Activated naive CD8-positive, alpha-beta T cell treated with anti-CD3 and anti-CD28 coated beads for 36 hours (primary cell): ENCODE results near the gene CEBPB. TPM values are rescaled to one million over a fixed set of nuclear protein-coding genes. Genes with fewer than 3 reads are reported as not detected.

Experiments used
- DNase-seq: peaks from one replicate; pipeline ENCODE4 v3.0.0; 2021
- H3K27ac Mint-ChIP-seq: one replicate; pipeline ENCODE4 v1.8.0; 2022; ENCODE audit warnings: mild to moderate bottlenecking, moderate library complexity, mixed read lengths
- H3K27me3 Mint-ChIP-seq: one replicate; pipeline ENCODE4 v1.8.0; 2022; ENCODE audit warnings: mild to moderate bottlenecking, mixed read lengths
- H3K36me3 Mint-ChIP-seq: one replicate; pipeline ENCODE4 v1.8.0; 2021; ENCODE audit warnings: mild to moderate bottlenecking, mixed read lengths
- H3K4me1 Mint-ChIP-seq: one replicate; pipeline ENCODE4 v1.8.0; 2021; ENCODE audit warnings: mixed read lengths
- H3K4me3 Mint-ChIP-seq: one replicate; pipeline ENCODE4 v1.8.0; 2022; ENCODE audit warnings: mild to moderate bottlenecking, moderate library complexity, mixed read lengths
- H3K9me3 Mint-ChIP-seq: one replicate; pipeline ENCODE4 v1.8.0; 2022; ENCODE audit warnings: mixed read lengths
- total RNA-seq, 2 experiments: library from RNA; stranded (reverse); gene quantifications; one replicate each; pipeline ENCODE4 v1.2.3, GENCODE V29; 2021

The CEBPB gene
- total RNA-seq, 2 experiments from 2014 or later, result 36.4 to 37.7 TPM

DNA sequence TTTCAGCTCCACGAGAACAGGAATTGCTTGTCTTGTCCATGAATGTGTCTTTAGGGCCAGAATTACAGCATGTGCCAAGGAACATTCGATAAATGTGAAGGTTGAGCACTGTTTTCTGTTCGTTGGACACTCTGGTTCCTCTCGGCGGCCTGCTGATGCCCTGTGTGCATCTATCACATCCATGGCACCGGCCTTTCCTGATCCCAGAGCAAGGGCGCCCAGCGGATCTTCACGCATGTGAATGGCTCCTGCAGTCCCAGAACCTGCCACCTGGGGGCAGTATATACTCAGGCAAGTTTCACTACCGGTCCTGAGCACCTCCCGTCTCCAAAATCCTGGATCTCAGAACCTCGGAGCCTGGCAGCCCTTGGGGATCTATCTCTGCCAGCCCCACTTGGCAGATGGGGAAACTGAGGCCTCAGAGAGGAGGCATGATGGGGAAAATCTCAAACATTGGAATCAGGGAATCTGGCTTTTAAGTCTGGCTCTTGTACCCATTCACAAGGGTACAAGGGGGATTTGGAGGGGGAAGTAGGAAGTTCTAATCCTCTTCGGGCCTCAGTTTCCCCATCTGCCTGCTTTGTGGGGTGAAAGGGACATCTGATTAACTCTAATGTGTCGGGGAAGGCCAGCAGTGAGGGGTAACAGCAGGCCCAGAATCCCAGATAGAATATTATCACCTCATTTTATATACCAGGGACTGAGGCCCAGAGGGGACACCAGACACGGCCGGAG, 4.3 kb upstream of the CEBPB start:
- Mint-ChIP-seq H3K36me3 (no peaks in the 10 kb centered on the region), H3K4me1 (peaks cover 4% of the 10 kb centered on the region), H3K27me3 (peaks cover 20% of the 10 kb centered on the region), H3K27ac (no peak overlapping the region), H3K4me3 (no peak overlapping the region), H3K9me3 (no peaks in the 10 kb centered on the region)
- DNase-seq, result peak; percentile 77

DNA sequence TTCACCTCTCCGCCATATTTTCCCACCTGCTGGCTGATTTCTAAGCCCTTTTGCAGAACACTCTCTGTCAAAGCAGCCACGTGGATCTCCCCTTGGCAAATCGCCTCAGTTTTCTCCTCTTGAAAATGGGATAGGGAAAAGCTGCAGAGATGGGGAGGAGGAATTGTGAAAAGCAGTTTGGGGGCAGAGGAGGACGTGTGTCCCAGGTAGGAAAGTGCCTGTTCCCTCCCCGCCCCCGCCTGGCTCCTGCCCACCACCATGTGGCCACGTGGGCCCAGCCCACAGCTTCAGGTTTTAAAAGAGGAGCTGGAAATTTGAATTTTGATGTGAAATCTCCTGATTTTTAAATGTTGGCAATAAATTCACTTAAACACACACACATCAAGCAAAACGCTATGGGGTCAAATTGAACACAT, 3.6 kb upstream of the CEBPB start:
- DNase-seq, result no peak
- H3K9me3 Mint-ChIP-seq, result no peaks in the 10 kb centered on the region
- no peak overlapping the region for H3K27ac Mint-ChIP-seq
- peaks cover 20% of the 10 kb centered on the region for H3K27me3 Mint-ChIP-seq
- H3K4me1 Mint-ChIP-seq, result peaks cover 4% of the 10 kb centered on the region
- no peak overlapping the region for H3K4me3 Mint-ChIP-seq
- H3K36me3 Mint-ChIP-seq, result no peaks in the 10 kb centered on the region

DNA sequence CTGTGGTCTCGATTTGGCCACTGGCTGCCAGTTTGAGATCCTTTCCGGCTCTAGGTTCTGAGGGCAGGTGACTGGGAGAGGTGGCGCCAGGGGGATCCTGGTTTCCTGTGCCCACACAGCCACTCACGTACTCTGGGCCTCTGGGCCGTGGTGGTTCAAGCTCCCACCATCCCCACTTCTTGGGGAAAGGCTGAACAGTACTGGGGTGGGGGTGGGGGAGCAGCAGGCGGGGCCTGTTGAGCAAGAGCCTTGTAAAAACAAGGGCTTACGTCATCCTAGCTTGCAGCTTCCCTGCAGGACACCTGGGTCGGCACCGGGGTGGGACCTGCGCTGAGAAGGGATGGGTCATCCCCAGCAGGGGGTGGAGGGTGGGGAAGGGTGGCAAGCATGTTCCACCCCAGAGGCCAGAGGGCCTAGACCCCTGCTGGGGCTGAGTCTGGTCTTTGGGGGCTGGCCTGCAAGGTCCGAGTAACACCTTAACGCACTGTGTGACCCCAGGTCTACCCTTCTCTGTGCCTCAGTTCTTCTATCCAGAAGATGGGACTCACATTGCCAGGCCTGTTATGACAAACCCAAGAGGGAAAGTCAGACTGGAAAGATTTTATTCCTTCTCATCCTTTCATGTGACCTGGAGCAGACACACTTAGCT, 3.1 kb upstream of the CEBPB start:
- Mint-ChIP-seq H3K27me3 (peaks cover 20% of the 10 kb centered on the region), H3K4me3 (no peak overlapping the region), H3K9me3 (no peaks in the 10 kb centered on the region), H3K4me1 (peaks cover 4% of the 10 kb centered on the region), H3K27ac (no peak overlapping the region), H3K36me3 (peaks cover 4% of the 10 kb centered on the region)
- no peak for DNase-seq

DNA sequence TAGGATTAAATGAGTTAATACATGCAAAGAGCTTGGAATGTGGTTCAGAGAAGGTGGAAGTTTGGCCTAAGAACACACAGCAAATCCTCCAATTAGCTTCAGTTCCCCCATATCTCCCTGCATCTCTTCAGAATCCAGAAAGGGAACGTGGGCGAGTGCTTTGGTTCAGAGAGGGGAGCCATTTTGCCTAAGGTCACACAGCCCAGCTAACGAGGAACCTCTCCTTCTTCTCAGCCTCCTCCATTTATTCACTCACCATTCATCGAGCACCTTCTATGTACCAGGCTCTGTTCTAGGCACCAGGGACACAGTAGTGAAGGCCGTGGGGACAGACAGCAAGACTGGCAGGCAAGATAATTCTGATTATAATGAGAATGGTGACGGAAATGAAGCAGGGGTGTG, 2.3 kb upstream of the CEBPB start:
- Mint-ChIP-seq H3K27me3 (peaks cover 20% of the 10 kb centered on the region), H3K9me3 (no peaks in the 10 kb centered on the region), H3K36me3 (peaks cover 12% of the 10 kb centered on the region), H3K4me3 (no peak overlapping the region), H3K4me1 (peaks cover 8% of the 10 kb centered on the region), H3K27ac (no peak overlapping the region)
- DNase-seq, result no peak

DNA sequence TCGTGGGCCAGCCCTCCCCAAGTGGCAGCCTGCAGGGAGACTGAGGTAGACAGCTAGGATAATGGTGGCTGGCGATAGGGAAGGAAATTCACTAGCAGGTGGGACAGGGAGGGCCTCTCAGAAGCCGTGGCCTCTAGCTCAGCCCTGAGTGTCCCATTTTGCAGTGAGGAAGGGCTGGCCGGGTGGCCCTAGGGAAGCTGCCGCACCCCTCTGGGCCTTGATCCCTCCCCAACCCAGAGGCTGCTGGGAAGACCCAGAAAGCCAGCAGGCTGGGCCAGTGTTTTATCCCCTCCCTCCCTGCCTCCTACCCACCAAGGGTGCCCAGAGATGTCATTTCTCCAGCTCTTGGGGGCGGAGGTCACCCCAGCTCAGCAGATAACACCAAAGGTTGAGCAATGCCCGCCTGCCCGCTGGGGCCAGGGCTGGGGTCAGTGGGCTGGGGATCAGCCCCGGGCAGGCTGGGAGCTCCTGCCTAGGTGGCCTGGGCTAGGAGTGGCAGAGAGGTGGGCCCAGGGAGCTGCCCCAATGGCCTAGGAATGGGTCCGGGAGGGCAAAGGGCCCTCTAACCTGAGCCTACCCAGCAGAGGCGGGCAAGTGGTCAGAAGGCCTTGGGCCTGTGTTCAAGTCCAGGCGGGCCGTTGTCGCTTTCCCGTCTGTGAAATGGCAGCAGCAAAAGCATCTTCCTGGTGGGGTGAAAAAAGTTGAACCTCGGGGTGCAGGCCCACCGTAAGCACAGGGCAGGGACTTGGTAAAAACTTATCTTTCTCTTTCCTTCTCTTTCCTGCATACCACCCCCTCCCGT, 1.6 kb upstream of the CEBPB start:
- Mint-ChIP-seq H3K27ac (peak overlapping the region; percentile 59), H3K36me3 (peaks cover 18% of the 10 kb centered on the region)

DNA sequence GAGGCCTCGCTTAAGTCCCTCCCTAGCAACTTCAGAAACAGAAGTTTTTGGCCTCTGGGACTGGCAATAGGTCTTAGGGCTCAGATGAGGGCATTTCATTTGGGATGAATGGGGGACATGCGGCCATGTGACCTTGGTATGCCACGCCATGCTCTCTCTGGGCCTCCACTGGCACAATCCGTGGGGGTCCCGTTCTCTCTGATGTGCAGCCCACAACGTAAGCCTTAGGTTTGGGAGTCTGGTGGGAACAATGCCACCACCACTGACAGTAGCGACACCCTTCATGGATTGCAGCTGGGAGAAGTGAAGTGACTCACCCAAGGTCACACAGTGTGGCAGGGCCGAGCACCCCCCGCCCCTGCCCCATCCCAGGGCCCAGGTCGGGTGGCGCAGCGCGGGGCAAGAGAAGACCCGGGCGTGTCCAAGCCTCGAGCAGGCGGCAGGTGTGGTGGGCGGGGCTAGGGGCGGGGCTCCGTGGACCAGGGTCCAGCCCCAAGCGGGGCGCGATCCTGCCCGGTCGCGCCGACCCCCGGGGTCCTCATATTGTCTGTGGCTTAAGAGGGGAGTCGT, 864 bp upstream of the CEBPB start:
- H3K4me3 Mint-ChIP-seq, result peak overlapping the region; percentile 22
- H3K9me3 Mint-ChIP-seq, result no peaks in the 10 kb centered on the region
- H3K4me1 Mint-ChIP-seq, result peaks cover 22% of the 10 kb centered on the region
- DNase-seq, result no peak
- H3K36me3 Mint-ChIP-seq, result peaks cover 18% of the 10 kb centered on the region
- H3K27ac Mint-ChIP-seq, result peak overlapping the region; percentile 59
- peaks cover 14% of the 10 kb centered on the region for H3K27me3 Mint-ChIP-seq

More for the DNA sequence above, 1.6 kb upstream of the CEBPB start:
- Mint-ChIP-seq H3K4me1 (peaks cover 16% of the 10 kb centered on the region), H3K27me3 (peaks cover 16% of the 10 kb centered on the region), H3K4me3 (no peak overlapping the region), H3K9me3 (no peaks in the 10 kb centered on the region)
- no peak for DNase-seq

DNA sequence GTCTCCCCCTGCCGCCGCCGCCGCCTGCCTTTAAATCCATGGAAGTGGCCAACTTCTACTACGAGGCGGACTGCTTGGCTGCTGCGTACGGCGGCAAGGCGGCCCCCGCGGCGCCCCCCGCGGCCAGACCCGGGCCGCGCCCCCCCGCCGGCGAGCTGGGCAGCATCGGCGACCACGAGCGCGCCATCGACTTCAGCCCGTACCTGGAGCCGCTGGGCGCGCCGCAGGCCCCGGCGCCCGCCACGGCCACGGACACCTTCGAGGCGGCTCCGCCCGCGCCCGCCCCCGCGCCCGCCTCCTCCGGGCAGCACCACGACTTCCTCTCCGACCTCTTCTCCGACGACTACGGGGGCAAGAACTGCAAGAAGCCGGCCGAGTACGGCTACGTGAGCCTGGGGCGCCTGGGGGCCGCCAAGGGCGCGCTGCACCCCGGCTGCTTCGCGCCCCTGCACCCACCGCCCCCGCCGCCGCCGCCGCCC, 474 bp downstream of the CEBPB start:
- Mint-ChIP-seq H3K4me3 (peak overlapping the region; percentile 76), H3K27ac (peak overlapping the region; percentile 80), H3K4me1 (peaks cover 27% of the 10 kb centered on the region), H3K9me3 (no peaks in the 10 kb centered on the region), H3K36me3 (peaks cover 18% of the 10 kb centered on the region), H3K27me3 (peaks cover 1% of the 10 kb centered on the region)
- peak; percentile 69 for DNase-seq

DNA sequence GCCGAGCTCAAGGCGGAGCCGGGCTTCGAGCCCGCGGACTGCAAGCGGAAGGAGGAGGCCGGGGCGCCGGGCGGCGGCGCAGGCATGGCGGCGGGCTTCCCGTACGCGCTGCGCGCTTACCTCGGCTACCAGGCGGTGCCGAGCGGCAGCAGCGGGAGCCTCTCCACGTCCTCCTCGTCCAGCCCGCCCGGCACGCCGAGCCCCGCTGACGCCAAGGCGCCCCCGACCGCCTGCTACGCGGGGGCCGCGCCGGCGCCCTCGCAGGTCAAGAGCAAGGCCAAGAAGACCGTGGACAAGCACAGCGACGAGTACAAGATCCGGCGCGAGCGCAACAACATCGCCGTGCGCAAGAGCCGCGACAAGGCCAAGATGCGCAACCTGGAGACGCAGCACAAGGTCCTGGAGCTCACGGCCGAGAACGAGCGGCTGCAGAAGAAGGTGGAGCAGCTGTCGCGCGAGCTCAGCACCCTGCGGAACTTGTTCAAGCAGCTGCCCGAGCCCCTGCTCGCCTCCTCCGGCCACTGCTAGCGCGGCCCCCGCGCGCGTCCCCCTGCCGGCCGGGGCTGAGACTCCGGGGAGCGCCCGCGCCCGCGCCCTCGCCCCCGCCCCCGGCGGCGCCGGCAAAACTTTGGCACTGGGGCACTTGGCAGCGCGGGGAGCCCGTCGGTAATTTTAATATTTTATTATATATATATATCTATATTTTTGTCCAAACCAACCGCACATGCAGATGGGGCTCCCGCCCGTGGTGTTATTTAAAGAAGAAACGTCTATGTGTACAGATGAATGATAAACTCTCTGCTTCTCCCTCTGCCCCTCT, 1.1 kb downstream of the CEBPB start:
- no peaks in the 10 kb centered on the region for H3K27me3 Mint-ChIP-seq
- H3K4me3 Mint-ChIP-seq, result peak overlapping the region; percentile 96
- peak overlapping the region; percentile 99 for H3K27ac Mint-ChIP-seq
- H3K9me3 Mint-ChIP-seq, result no peaks in the 10 kb centered on the region
- H3K36me3 Mint-ChIP-seq, result peaks cover 18% of the 10 kb centered on the region
- peaks cover 24% of the 10 kb centered on the region for H3K4me1 Mint-ChIP-seq
- DNase-seq, result peak; percentile 72

DNA sequence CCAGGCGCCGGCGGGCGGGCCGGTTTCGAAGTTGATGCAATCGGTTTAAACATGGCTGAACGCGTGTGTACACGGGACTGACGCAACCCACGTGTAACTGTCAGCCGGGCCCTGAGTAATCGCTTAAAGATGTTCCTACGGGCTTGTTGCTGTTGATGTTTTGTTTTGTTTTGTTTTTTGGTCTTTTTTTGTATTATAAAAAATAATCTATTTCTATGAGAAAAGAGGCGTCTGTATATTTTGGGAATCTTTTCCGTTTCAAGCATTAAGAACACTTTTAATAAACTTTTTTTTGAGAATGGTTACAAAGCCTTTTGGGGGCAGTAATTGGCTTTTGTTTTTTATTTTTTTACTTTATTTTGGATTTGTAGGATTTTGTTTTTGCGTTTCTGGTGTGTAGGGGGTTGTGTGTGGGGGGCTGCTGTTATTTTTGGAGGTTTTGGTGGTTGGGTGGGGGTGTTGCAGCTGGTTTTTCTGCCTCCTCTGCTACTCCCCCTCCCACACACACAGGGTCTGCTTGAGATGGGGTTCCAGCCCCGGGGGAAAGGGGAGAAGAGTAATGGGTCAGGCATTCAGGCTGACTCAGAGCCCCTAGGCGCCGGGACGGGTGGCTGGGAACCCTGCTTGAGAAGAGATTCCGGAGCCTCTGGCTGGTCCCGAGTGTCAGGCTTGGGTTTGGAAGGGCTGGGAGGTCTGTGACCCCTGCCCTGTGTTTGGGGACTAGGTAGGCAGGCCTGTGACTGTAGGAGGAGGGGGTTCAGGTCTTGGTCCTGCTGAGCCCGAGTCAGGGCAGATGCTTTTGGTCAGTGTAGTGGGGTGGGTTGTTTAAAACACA, 2.0 kb downstream of the CEBPB start:
- H3K4me1 Mint-ChIP-seq, result peaks cover 24% of the 10 kb centered on the region
- H3K4me3 Mint-ChIP-seq, result peak overlapping the region; percentile 96
- peaks cover 18% of the 10 kb centered on the region for H3K36me3 Mint-ChIP-seq
- H3K27ac Mint-ChIP-seq, result peak overlapping the region; percentile 99
- no peaks in the 10 kb centered on the region for H3K9me3 Mint-ChIP-seq
- H3K27me3 Mint-ChIP-seq, result no peaks in the 10 kb centered on the region
- peak; percentile 87 for DNase-seq

DNA sequence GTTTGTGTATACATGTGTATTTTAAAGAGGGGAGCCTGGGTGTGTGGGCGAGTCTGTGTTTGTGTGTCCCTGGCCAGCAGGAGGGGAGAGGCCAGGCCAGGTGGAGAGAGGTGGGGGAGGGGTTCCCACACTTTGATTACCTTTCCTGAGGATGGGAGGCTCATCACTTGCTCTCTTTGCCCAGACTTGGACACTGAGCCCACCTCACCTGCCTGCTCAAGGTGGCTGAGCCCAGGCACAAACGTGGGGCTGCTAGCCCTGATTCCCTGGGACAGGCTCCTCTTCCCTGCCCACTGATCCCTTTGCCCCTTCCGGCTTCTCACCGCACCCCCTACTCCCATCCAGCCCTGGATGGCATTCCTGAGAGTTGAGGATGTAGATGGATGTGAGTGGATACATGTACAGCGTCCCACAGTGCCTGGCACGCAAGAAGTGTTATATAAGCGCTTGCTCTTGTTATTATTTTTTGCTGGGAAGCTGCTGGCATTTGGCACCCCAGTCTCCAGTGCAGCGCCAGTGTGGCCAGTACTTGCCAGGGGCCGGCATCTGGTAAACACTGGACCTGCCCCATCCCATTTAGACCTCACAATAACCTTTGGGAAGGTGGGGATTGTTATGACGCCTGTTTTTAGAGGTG, 2.7 kb downstream of the CEBPB start:
- H3K4me3 Mint-ChIP-seq, result peak overlapping the region; percentile 96
- H3K4me1 Mint-ChIP-seq, result peaks cover 24% of the 10 kb centered on the region
- H3K27ac Mint-ChIP-seq, result peak overlapping the region; percentile 99
- peaks cover 18% of the 10 kb centered on the region for H3K36me3 Mint-ChIP-seq
- H3K9me3 Mint-ChIP-seq, result no peaks in the 10 kb centered on the region
- DNase-seq, result no peak
- H3K27me3 Mint-ChIP-seq, result no peaks in the 10 kb centered on the region

DNA sequence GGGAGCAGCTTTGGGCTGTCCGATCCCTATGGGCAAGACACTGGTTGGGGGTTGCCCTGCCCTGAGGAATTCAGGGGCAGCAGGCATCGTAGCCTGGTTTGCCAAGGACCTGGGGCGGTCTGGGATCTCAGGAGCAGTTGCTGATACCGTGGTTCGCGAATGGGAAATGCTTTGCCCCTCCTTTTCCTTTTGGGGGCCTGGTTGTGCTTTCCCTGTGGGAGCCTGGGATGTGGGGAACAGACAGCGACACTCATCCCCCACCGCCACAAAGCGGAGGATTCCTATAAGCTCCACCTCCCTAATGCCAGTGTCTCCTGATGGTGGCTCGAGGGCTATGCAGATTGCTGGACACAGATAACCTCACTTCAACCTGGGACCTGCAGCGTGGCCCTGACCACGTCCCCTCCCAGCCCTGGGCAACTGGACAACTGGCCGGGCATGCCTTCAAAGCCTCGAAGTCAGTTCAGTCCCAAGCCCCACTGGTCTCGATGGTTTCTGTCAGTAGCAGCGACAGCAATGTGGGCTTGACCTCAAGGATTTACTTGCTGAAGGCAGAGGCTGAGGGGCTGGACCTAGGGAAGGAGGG, 3.3 kb downstream of the CEBPB start:
- Mint-ChIP-seq H3K36me3 (peaks cover 18% of the 10 kb centered on the region), H3K9me3 (no peaks in the 10 kb centered on the region), H3K4me3 (peak overlapping the region; percentile 96), H3K4me1 (peaks cover 24% of the 10 kb centered on the region), H3K27me3 (no peaks in the 10 kb centered on the region), H3K27ac (peak overlapping the region; percentile 99)
- no peak for DNase-seq

DNA sequence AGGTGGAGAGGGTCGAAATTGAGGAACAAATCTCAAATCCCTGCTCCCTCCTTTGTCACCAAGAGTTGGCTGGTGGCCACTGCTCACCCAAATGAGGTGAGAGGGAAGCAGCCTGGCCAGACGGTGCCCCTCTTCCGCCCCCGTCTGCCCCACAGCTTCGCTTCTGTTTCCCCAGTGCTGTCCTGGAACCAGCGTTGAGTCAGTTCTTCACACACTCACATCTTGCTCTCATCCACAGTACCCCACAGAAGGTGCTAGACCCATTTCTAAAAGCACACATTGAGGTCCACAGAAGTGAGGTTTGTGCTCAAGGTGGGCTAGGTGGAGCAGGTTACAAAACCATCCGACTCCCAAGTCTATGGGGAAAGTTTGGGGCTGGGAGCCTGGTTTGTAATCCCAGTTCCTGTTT, 3.8 kb downstream of the CEBPB start:
- DNase-seq, result no peak
- Mint-ChIP-seq H3K4me1 (peaks cover 24% of the 10 kb centered on the region), H3K27me3 (no peaks in the 10 kb centered on the region), H3K9me3 (peaks cover 1% of the 10 kb centered on the region), H3K36me3 (peaks cover 19% of the 10 kb centered on the region), H3K4me3 (peak overlapping the region; percentile 40), H3K27ac (no peak overlapping the region)
